Measurements from ENCODE around the gene CACNA1G. TPM values are rescaled to one million over a fixed set of nuclear protein-coding genes. Genes with fewer than 3 reads are reported as not detected.

Gene CACNA1G
- total and polyA plus RNA-seq, 2 donors (not counting 3 experiments of a cell fraction or from before 2014, with no cell fraction given): not detected

DNA sequence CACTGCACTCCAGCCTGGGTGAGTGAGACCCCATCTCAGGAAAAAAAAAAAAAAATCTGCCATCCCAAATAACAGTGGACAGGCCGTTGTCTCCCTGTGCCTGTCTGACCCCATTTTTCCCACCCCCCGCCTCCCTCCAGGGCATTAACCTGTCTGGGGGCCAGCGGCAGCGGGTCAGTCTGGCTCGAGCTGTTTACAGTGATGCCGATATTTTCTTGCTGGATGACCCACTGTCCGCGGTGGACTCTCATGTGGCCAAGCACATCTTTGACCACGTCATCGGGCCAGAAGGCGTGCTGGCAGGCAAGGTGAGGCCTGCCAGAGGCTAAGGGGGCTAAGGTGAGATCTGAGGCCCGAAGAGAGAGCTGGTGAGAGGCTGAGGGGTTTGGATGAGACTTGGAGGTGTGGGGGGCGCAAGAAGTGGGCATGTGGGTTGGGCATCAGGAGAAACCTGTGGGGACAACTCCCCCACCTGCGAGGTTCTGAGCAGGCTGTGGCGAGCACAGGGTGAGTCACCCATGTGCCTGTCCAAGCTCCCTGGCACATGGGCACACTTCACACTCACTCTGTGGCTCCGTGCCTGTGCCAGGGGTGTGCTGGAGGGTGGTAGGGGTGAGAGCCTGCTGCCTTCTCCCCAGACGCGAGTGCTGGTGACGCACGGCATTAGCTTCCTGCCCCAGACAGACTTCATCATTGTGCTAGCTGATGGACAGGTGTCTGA lies 112.5 kb downstream of the CACNA1G start:
- ChIA-PET POLR2A (no interaction called here), CTCF (interaction anchor here (1.2 to 2.7 kb wide), 3 partner anchors 32 to 47 kb away, joined by 3 to 9 read pairs (median 4); no protein-coding TSS in a partner anchor)
- Histone ChIP-seq H4K20me1 (replicated peaks; ENCODE audit: control insufficient read depth, extremely low read depth, insufficient read depth, low read length) (no peaks in the 10 kb centered on the region), H3K9me3 (replicated peaks; ENCODE audit: control insufficient read depth, insufficient read depth, low read length) (no peaks in the 10 kb centered on the region), H3K4me1 (ENCODE audit: control insufficient read depth, extremely low read depth, insufficient read depth, low read length) (peaks cover 8% of the 10 kb centered on the region), H3K4me2 (ENCODE audit: insufficient read depth, low read length) (no peak overlapping the region), H3K27ac (ENCODE audit: insufficient read depth, low read depth, low read length) (no peak overlapping the region), H3K27me3 (ENCODE audit: control insufficient read depth in 2 of 2, insufficient read depth in 2 of 2, low read length in 2 of 2) (no peaks in the 10 kb centered on the region), H3K9me1 (replicated peaks; ENCODE audit: control insufficient read depth, extremely low read depth, insufficient read depth, low read length) (no peaks in the 10 kb centered on the region), H3K79me2 (ENCODE audit: control insufficient read depth, insufficient read depth, low read length) (no peaks in the 10 kb centered on the region), H3K4me3 (replicated peaks in 1 of 3; ENCODE audit: insufficient read depth in 1 of 3, low read depth in 1 of 3, low read length in 3 of 3) (no peak overlapping the region), H2AFZ (ENCODE audit: low read depth, low read length) (no peak overlapping the region), H3K36me3 (ENCODE audit: control insufficient read depth in 2 of 2, extremely low read depth in 1 of 2, insufficient read depth in 2 of 2, low read length in 2 of 2) (no peaks in the 10 kb centered on the region), H3K9ac (replicated peaks; ENCODE audit: extremely low read depth, insufficient read depth, low read length) (no peak overlapping the region)
- intact Hi-C loops (cut with micrococcal nuclease): no loop called here
- TF ChIP-seq GATA2 (IDR thresholded peaks at IDR 0.05; ENCODE audit: insufficient read depth, insufficient read length, low read depth, low read length) (no peak), JUN (IDR thresholded peaks at IDR 0.05; ENCODE audit: borderline replicate concordance, insufficient read depth, insufficient read length, low read depth) (no peak), MYC (IDR thresholded peaks at IDR 0.05; ENCODE audit: low read depth, low read length) (no peak), EZH2 (IDR thresholded peaks at IDR 0.05; ENCODE audit: borderline replicate concordance, low read depth, low read length, severe bottlenecking) (no peak), FOS (IDR thresholded peaks at IDR 0.05; ENCODE audit: borderline replicate concordance, insufficient read depth, low read length) (no peak), POLR2A (IDR thresholded peaks at IDR 0.05; ENCODE audit: low read depth, low read length) (no peak), POLR2AphosphoS5 (IDR thresholded peaks at IDR 0.05; ENCODE audit: insufficient read depth, low read depth, low read length) (no peak)
- TF ChIP-seq, protein P1, sequence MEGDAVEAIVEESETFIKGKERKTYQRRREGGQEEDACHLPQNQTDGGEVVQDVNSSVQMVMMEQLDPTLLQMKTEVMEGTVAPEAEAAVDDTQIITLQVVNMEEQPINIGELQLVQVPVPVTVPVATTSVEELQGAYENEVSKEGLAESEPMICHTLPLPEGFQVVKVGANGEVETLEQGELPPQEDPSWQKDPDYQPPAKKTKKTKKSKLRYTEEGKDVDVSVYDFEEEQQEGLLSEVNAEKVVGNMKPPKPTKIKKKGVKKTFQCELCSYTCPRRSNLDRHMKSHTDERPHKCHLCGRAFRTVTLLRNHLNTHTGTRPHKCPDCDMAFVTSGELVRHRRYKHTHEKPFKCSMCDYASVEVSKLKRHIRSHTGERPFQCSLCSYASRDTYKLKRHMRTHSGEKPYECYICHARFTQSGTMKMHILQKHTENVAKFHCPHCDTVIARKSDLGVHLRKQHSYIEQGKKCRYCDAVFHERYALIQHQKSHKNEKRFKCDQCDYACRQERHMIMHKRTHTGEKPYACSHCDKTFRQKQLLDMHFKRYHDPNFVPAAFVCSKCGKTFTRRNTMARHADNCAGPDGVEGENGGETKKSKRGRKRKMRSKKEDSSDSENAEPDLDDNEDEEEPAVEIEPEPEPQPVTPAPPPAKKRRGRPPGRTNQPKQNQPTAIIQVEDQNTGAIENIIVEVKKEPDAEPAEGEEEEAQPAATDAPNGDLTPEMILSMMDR (IDR thresholded peaks at IDR 0.05; ENCODE audit: extremely low read depth in 1 of 2, insufficient read depth in 1 of 2, low read depth in 1 of 2, low read length in 2 of 2): no peak
- TF ChIP-seq, protein P2, sequence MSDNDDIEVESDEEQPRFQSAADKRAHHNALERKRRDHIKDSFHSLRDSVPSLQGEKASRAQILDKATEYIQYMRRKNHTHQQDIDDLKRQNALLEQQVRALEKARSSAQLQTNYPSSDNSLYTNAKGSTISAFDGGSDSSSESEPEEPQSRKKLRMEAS (IDR thresholded peaks at IDR 0.05; ENCODE audit: insufficient read depth, insufficient read length): no peak
- DNase-seq (ENCODE audit: low read depth, low spot score) (no peak), FAIRE-seq (no peak)
- no TSS peak for BruUV-seq (replicated peaks)
- dilution Hi-C loops (cut with MboI; ENCODE audit: extremely low pct_ligation_motif_present, low sequenced_read_pairs): no loop called here

Measured in endothelial cell of umbilical vein (primary cell).